HUES64 (cell line): ENCODE measurements around the gene CALHM6.

Experiments
- H3K27ac ChIP-seq: 2 replicates; pipeline ENCODE4 v1.7.0; 2013; ENCODE audit warnings: low read depth, low read length, inconsistent platforms
- H3K27me3 ChIP-seq: 2 replicates; pipeline ENCODE4 v1.6.1; 2013; ENCODE audit warnings: mild to moderate bottlenecking, low read length; ENCODE audit not compliant: insufficient read depth
- H3K36me3 ChIP-seq: 2 replicates; pipeline ENCODE4 v1.6.1; 2013; ENCODE audit warnings: mild to moderate bottlenecking, low read length; ENCODE audit not compliant: insufficient read depth
- H3K4me1 ChIP-seq: 2 replicates; pipeline ENCODE4 v1.6.1; 2013; ENCODE audit warnings: mild to moderate bottlenecking, low read length, moderate library complexity; ENCODE audit not compliant: insufficient read depth
- H3K4me3 ChIP-seq: 2 replicates; pipeline ENCODE4 v1.5.1; 2013; ENCODE audit warnings: mild to moderate bottlenecking, low read length, moderate library complexity
- H3K9ac ChIP-seq: 2 replicates; pipeline ENCODE4 v1.6.1; 2013; ENCODE audit warnings: mild to moderate bottlenecking, low read depth, low read length
- H3K9me3 ChIP-seq: 2 replicates; pipeline ENCODE4 v1.6.1; 2013; ENCODE audit warnings: low read depth, low read length; ENCODE audit not compliant: insufficient read depth
- WGBS: fragments of 150-250, 120-280 bp; methylation state at CpG from one replicate; pipeline ENCODE4 v1.1.7; 2013; ENCODE audit warnings: missing lambda C conversion rate; 5-methylcytosine and 5-hydroxymethylcytosine counted together

The CALHM6 gene

GRCh38 chr6:116459927-116460326 lies 1.2 kb upstream of the CALHM6 start:
- Histone ChIP-seq H3K4me1 (peaks cover 14% of the 10 kb centered on the region; the same call in 1 of the 2 replicates), H3K9me3 (no peaks in the 10 kb centered on the region), H3K27me3 (peaks cover 63% of the 10 kb centered on the region), H3K4me3 (no peak overlapping the region), H3K27ac (no peak overlapping the region), H3K9ac (no peak overlapping the region), H3K36me3 (no peaks in the 10 kb centered on the region)
- WGBS = 88% methylated on average over 3 of the region's 4 CpGs

- Histone ChIP-seq H3K36me3 (no peaks in the 10 kb centered on the region), H3K4me3 (peak overlapping the region; percentile 56), H3K27me3 (peaks cover 63% of the 10 kb centered on the region), H3K4me1 (peaks cover 17% of the 10 kb centered on the region; the same call in 1 of the 2 replicates), H3K9me3 (no peaks in the 10 kb centered on the region), H3K27ac (no peak overlapping the region), H3K9ac (peak overlapping the region; percentile 73)
- WGBS = 11% methylated on average over 84 of the region's 84 CpGs
Observed at GRCh38 chr6:116461932-116462885, 1.0 kb downstream of the CALHM6 start.

GRCh38 chr6:116463301-116463700 lies 2.1 kb downstream of the CALHM6 start:
- H3K36me3 ChIP-seq = no peaks in the 10 kb centered on the region
- no peaks in the 10 kb centered on the region for H3K9me3 ChIP-seq
- 93% methylated on average over 4 of the region's 4 CpGs for WGBS
- H3K4me3 ChIP-seq = no peak overlapping the region
- H3K4me1 ChIP-seq = peaks cover 17% of the 10 kb centered on the region; the same call in 1 of the 2 replicates
- no peak overlapping the region for H3K27ac ChIP-seq
- peaks cover 63% of the 10 kb centered on the region for H3K27me3 ChIP-seq
- H3K9ac ChIP-seq = no peak overlapping the region

GRCh38 chr6:116465246-116465645 lies 4.1 kb downstream of the CALHM6 start:
- Histone ChIP-seq H3K27me3 (peaks cover 46% of the 10 kb centered on the region), H3K27ac (no peak overlapping the region), H3K9me3 (no peaks in the 10 kb centered on the region), H3K4me3 (no peak overlapping the region), H3K36me3 (no peaks in the 10 kb centered on the region), H3K9ac (no peak overlapping the region), H3K4me1 (peaks cover 17% of the 10 kb centered on the region; the same call in 1 of the 2 replicates)
- 89% methylated on average over 5 of the region's 5 CpGs for WGBS

GRCh38 chr6:116467096-116467495 lies 5.9 kb downstream of the CALHM6 start:
- no peak overlapping the region for H3K27ac ChIP-seq
- 95% methylated on average over 1 of the region's 1 CpG for WGBS
- no peaks in the 10 kb centered on the region for H3K9me3 ChIP-seq
- peaks cover 17% of the 10 kb centered on the region; the same call in 1 of the 2 replicates for H3K4me1 ChIP-seq
- no peak overlapping the region for H3K4me3 ChIP-seq
- H3K27me3 ChIP-seq = peaks cover 28% of the 10 kb centered on the region
- H3K9ac ChIP-seq = no peak overlapping the region
- no peaks in the 10 kb centered on the region for H3K36me3 ChIP-seq

- no peaks in the 10 kb centered on the region for H3K9me3 ChIP-seq
- H3K9ac ChIP-seq = no peak overlapping the region
- no peak overlapping the region for H3K4me3 ChIP-seq
- H3K27ac ChIP-seq = no peak overlapping the region
- peaks cover 15% of the 10 kb centered on the region; the same call in 1 of the 2 replicates for H3K4me1 ChIP-seq
- H3K27me3 ChIP-seq = peaks cover 24% of the 10 kb centered on the region
- H3K36me3 ChIP-seq = no peaks in the 10 kb centered on the region
Observed at GRCh38 chr6:116467514-116467913, 6.3 kb downstream of the CALHM6 start.

- Histone ChIP-seq H3K27me3 (peaks cover 16% of the 10 kb centered on the region), H3K4me1 (peaks cover 12% of the 10 kb centered on the region; the same call in 1 of the 2 replicates), H3K9ac (no peak overlapping the region), H3K36me3 (no peaks in the 10 kb centered on the region), H3K9me3 (no peaks in the 10 kb centered on the region), H3K27ac (no peak overlapping the region), H3K4me3 (no peak overlapping the region)
- 87% methylated on average over 1 of the region's 1 CpG for WGBS
Observed at GRCh38 chr6:116468293-116468692, 7.1 kb downstream of the CALHM6 start.

- no peak overlapping the region for H3K27ac ChIP-seq
- no peak overlapping the region for H3K4me3 ChIP-seq
- H3K9me3 ChIP-seq = no peaks in the 10 kb centered on the region
- 91% methylated on average over 1 of the region's 1 CpG for WGBS
- no peaks in the 10 kb centered on the region for H3K4me1 ChIP-seq
- no peak overlapping the region for H3K9ac ChIP-seq
- H3K27me3 ChIP-seq = no peaks in the 10 kb centered on the region; the same call in 1 of the 2 replicates
- H3K36me3 ChIP-seq = no peaks in the 10 kb centered on the region
Observed at GRCh38 chr6:116471531-116471930, 10.4 kb downstream of the CALHM6 start.

GRCh38 chr6:116472706-116473105 lies 11.5 kb downstream of the CALHM6 start:
- Histone ChIP-seq H3K27me3 (no peaks in the 10 kb centered on the region; the same call in 1 of the 2 replicates), H3K4me1 (no peaks in the 10 kb centered on the region), H3K27ac (no peak overlapping the region), H3K36me3 (no peaks in the 10 kb centered on the region), H3K9me3 (no peaks in the 10 kb centered on the region), H3K9ac (no peak overlapping the region), H3K4me3 (no peak overlapping the region)
- WGBS = 91% methylated on average over 3 of the region's 3 CpGs

GRCh38 chr6:116475141-116475540 lies 14.0 kb downstream of the CALHM6 start:
- H3K4me1 ChIP-seq = no peaks in the 10 kb centered on the region
- no peak overlapping the region for H3K4me3 ChIP-seq
- no peaks in the 10 kb centered on the region for H3K36me3 ChIP-seq

GRCh38 chr6:116476002-116476678 lies 15.0 kb downstream of the CALHM6 start:
- Histone ChIP-seq H3K27ac (no peak overlapping the region), H3K4me3 (no peak overlapping the region), H3K27me3 (no peaks in the 10 kb centered on the region; the same call in 1 of the 2 replicates), H3K36me3 (no peaks in the 10 kb centered on the region), H3K4me1 (no peaks in the 10 kb centered on the region), H3K9me3 (no peaks in the 10 kb centered on the region), H3K9ac (no peak overlapping the region)
- WGBS = 94% methylated on average over 5 of the region's 5 CpGs

More at GRCh38 chr6:116475141-116475540, 14.0 kb downstream of the CALHM6 start:
- no peak overlapping the region for H3K9ac ChIP-seq
- no peaks in the 10 kb centered on the region; the same call in 1 of the 2 replicates for H3K27me3 ChIP-seq
- H3K9me3 ChIP-seq = no peaks in the 10 kb centered on the region
- WGBS = 56% methylated on average over 1 of the region's 1 CpG
- no peak overlapping the region for H3K27ac ChIP-seq
